GM12874 (cell line): Measurements from ENCODE around the gene SRRM2.

Experiments used
- CTCF ChIP-seq: IDR thresholded peaks from 2 replicates; pipeline ENCODE4 v1.5.1; 2011; ENCODE audit warnings: low read depth, mild to moderate bottlenecking, control low read depth, low read length, moderate library complexity; ENCODE audit not compliant: insufficient read depth

SRRM2 gene

GRCh38 chr16:2777231-2777902 is 24.9 kb downstream of the SRRM2 start, which contains the start of gene ELOB:
Gene ELOB (minus strand): TSS chr16:2777280. CDS start chr16:2777239, 41 bp downstream.
- TF ChIP-seq CTCF: no peak

DNA sequence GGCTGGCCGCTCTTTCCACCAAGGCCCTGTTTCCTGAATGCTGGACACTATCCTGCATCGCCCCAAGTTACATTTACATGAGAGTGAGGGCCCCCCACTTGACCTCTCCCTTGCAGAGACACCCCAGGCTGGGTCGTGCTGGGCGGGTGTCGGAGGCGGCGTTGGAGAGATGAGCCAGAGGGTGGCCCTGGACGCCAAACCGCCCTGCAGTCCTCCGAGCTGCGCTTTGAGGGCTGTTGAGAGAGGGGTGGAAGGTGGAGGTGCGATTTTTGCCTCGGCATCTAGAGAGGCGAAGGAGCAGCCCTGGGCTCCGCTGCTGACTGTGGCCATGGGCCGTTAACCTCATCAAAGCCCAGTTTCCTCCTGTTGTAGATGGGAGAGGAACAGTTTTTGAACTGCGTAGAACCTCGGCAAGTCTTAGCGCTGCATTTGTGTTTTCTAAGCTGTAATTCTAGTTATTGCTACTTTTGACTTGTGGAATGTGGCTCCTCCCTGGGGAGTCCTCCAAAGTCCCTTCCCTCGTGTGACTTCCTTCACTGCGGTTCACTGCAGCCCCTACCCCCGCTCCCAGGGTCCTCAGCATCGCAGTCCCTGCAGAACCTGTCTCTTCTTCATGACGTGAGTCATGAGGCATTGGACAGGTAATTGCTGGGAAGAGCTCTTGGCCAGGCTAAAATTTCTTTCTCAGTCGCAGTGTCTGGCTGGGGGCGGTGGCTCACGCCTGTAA is 25.6 kb downstream of the SRRM2 start:
- no peak for TF ChIP-seq CTCF

GRCh38 chr16:2778630-2778958 is 26.2 kb downstream of the SRRM2 start:
- no peak for TF ChIP-seq CTCF

GRCh38 chr16:2779151-2779920 is 26.9 kb downstream of the SRRM2 start:
- TF ChIP-seq CTCF: no peak

DNA sequence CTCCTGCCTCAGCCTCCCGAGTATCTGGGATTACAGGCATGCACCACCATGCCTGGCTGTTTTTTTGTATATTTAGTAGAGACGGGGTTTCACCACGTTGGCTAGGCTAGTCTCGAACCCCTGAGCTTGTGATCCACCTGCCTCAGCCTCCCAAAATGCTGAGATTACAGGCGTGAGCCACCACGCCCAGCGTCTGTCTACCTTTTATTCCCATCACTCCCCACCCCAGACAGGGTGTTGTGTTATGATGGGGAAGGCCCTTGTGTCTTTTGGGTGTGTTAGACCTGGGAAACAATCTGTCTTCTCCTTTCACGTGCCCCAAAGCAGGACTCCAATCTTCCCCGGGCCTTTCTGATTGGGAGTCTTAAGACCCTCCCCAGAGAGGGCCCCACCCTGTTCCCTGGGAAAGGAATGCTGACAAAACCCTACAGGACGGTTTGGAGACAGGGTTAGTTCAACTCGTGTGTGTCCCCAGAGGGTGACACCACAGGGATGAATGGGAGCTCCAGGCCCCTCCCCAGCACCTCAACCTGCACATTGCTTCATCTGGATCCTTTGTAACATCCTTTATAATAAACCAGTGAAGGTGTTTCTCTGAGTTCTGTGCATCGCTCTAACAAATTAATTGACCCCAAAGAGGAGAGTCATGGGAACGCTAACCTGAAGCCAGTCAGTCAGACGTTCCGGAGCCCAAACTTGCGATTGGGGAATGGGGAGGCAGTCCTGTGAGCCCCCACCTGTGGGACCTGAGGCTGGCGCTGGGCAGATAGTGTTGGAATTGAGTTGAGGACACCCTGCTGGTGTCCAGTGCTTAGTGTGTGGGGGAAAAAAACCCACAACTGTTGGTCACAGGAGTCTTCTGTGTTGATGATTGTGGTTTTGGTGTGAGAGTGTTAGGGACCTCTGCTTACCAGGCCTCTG is 27.8 kb downstream of the SRRM2 start:
- TF ChIP-seq CTCF: no peak

DNA sequence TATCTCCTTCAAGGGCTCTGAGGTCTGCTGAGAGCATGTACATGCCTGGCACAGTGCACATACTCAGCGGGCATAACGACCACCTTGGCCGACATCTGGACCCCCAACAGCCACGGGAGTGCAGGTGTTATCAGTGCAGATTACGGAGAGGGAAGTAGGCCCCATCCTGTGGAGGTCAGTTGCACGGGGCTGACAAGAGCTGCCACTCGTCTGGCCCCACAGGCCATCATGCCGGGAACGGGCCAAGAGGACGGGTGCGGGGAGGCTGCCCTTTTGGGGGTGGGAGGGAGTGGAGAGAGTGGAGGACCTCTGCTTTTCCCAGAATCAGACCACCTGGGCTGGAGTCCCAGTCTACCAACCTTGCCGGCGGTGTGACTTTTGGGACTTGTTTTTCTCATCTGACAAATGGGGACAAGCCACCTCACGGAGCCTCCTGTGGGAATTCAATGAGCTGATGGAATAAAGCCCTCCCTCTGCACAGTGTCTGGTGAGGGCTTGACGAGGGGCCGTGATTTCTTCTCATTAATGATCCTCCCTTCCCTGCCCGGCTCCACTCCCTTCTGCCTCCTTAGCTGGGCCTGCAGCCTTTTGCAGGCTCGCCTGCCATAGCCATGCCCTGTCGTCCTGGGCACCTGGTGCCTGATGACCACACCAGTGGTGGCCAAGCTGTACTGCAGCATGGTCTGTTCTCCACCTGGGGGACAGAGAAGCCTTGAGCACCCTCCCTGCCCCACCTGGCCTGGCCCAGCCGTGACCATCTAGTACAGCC is 30.3 kb downstream of the SRRM2 start:
- TF ChIP-seq CTCF: no peak
